Activated naive CD8-positive, alpha-beta T cell treated with anti-CD3 and anti-CD28 coated beads for 36 hours (primary cell): ENCODE measurements around the gene DCP2. TPM values are rescaled to one million over a fixed set of nuclear protein-coding genes. Genes with fewer than 3 reads are reported as not detected.
A peak's percentile ranks its signal among the peaks of the same experiment; 100 is the strongest.

Source experiments
- DNase-seq: peaks from one replicate; pipeline ENCODE4 v3.0.0; 2021
- H3K27ac Mint-ChIP-seq: one replicate; pipeline ENCODE4 v1.8.0; 2022; ENCODE audit warnings: mild to moderate bottlenecking, moderate library complexity, mixed read lengths
- H3K27me3 Mint-ChIP-seq: one replicate; pipeline ENCODE4 v1.8.0; 2022; ENCODE audit warnings: mild to moderate bottlenecking, mixed read lengths
- H3K36me3 Mint-ChIP-seq: one replicate; pipeline ENCODE4 v1.8.0; 2021; ENCODE audit warnings: mild to moderate bottlenecking, mixed read lengths
- H3K4me1 Mint-ChIP-seq: one replicate; pipeline ENCODE4 v1.8.0; 2021; ENCODE audit warnings: mixed read lengths
- H3K4me3 Mint-ChIP-seq: one replicate; pipeline ENCODE4 v1.8.0; 2022; ENCODE audit warnings: mild to moderate bottlenecking, moderate library complexity, mixed read lengths
- H3K9me3 Mint-ChIP-seq: one replicate; pipeline ENCODE4 v1.8.0; 2022; ENCODE audit warnings: mixed read lengths
- total RNA-seq, 2 experiments: library from RNA; stranded (reverse); gene quantifications; one replicate each; pipeline ENCODE4 v1.2.3, GENCODE V29; 2021

The DCP2 gene
- total RNA-seq, 2 experiments from 2014 or later: 78.0 to 78.7 TPM

- Mint-ChIP-seq H3K4me1 (no peaks in the 10 kb centered on the region), H3K4me3 (no peak overlapping the region), H3K9me3 (no peaks in the 10 kb centered on the region), H3K36me3 (no peaks in the 10 kb centered on the region), H3K27me3 (no peaks in the 10 kb centered on the region), H3K27ac (no peak overlapping the region)
- DNase-seq: no peak
Measured at GRCh38 chr5:113040672-113041260, 64.2 kb downstream of the DCP2 start.

DNA sequence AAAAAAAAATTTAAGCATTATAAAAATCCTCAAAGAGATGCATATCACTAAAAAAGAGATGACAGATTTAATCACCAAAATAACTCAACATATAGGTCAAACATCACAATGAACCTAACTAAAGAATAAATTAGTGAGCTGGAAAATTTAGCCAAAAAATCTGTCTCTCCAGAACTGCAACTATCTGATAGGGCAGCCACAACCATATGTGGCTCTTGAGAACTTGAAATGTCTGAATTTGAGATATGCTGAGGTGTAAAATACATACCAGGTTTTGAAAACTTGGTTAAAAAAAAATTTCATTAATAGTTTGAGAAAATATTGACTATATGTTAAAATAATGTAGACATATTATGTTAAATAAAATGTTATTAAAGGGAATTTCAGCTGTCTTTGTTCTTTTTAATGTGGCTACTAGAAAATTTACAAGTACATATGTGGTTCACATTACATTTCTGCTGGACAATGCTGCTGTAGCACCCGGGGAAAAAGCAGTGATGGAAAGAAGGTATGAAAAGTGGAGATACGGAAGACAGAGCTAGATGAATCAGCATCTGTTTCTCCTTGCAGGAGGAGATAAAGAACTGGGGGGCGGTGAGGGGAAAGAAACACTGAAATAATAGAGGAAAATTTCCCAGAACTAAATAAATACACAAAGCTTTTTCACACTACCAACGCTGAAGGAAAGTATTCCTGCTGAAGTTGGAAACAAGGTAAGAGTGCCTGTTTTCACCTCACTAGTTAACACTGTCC lies 66.1 kb downstream of the DCP2 start:
- Mint-ChIP-seq H3K36me3 (no peaks in the 10 kb centered on the region), H3K27ac (no peak overlapping the region), H3K4me1 (no peaks in the 10 kb centered on the region), H3K27me3 (no peaks in the 10 kb centered on the region), H3K4me3 (no peak overlapping the region), H3K9me3 (no peaks in the 10 kb centered on the region)
- DNase-seq: no peak

DNA sequence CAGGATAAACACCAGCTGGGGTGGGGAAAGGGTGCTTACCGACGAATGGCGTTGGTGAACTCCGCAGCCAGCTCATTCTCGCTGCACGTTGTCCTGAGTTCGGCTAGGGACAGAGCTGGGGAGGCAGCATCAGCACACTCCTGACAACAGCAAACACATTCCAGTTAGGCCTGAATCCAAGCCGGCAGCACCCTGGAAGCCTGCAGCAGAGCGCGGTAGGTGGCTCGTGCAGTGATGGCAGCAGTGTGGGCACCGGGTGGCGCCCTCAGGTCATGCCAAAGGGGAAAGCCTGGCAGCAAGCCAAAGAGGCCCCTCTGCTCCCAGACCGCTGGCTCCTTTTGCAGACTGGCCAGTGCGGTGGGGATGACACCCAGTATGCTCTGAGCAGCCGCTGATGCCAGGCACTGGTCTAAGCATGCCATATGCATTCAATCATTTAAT lies 66.9 kb downstream of the DCP2 start:
- no peaks in the 10 kb centered on the region for H3K36me3 Mint-ChIP-seq
- no peak overlapping the region for H3K4me3 Mint-ChIP-seq
- H3K27ac Mint-ChIP-seq: no peak overlapping the region
- H3K27me3 Mint-ChIP-seq: no peaks in the 10 kb centered on the region
- peak; percentile 10 for DNase-seq
- no peaks in the 10 kb centered on the region for H3K4me1 Mint-ChIP-seq
- no peaks in the 10 kb centered on the region for H3K9me3 Mint-ChIP-seq

DNA sequence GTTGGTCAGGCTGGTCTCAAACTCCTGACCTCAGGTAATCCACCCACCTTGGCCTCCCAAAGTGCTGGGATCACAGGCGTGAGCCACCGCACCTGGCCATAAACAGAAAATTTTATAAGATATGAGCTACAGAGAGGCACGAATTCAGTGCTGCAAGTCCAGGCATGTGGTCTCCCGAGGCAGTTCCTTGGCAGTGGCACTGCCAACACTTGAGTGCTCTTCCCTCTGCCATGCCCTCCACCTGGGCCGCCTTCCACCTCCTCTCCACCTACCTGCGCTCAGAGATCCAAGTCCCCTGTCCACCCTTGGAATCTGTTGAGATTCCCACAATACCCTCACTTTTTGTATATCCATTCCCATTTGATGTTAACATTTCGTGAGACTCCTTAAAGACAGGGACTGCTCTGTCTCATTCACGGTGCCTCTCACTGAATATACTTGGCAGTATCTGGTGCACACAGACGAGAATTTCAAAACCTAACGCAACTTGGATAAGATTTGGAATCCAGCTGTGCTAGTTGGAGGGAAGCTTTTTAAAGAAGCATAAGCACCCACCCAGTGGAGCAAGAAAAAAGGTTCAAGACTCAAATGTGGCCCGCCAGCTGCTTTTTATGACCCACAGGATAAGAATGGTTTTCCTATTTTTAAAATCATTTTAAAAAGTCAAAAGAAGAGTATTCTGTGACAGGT lies 68.3 kb downstream of the DCP2 start:
- Mint-ChIP-seq H3K4me1 (no peaks in the 10 kb centered on the region), H3K27ac (no peak overlapping the region), H3K36me3 (no peaks in the 10 kb centered on the region), H3K9me3 (no peaks in the 10 kb centered on the region), H3K27me3 (no peaks in the 10 kb centered on the region), H3K4me3 (no peak overlapping the region)
- no peak for DNase-seq

- H3K27ac Mint-ChIP-seq: no peak overlapping the region
- peaks cover 3% of the 10 kb centered on the region for H3K4me1 Mint-ChIP-seq
- no peaks in the 10 kb centered on the region for H3K27me3 Mint-ChIP-seq
- H3K36me3 Mint-ChIP-seq: no peaks in the 10 kb centered on the region
- no peaks in the 10 kb centered on the region for H3K9me3 Mint-ChIP-seq
- DNase-seq: no peak
- no peak overlapping the region for H3K4me3 Mint-ChIP-seq
Measured at GRCh38 chr5:113047234-113047633, 70.6 kb downstream of the DCP2 start.

DNA sequence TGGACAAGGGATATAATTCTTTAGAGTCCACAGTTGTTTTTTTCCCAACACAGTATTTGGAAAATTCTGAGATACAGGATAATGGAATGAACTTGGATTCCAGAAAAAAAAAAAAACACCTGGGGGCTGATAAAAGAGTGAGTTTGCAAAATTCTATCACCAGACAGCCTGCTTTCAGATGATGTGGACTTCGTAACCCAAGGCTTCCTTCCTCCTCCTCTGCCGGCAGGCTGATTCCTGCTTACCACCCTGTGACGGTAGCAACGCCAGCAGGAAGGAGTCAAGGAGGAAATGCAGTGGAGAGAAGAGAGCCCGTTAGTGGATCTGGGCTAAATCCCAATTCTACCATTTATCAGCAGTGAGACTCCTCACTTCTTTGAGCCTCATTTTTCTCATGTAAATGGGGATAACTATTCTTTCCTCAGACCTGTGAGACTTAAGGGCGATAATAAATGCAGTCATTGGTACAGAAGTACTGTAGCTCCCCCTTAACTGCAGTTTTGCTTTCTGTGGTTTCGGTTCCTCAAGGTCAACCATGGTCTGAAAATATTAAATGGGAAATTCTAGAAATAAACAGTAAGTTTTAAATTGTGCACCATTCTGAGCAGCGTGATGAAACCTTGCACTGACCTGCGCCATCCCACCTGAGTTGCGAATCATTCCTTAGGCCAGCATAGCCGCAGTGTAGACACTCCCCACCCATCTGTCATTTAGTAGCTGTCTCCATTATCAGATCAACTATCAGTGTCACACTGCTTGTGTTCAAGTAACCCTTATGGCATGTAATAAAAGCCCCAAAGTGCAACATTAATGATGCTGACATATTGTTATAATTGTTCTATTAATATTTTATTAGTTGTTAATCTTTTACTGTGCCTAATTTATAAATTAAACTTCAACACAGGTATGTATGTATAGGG lies 71.4 kb downstream of the DCP2 start:
- Mint-ChIP-seq H3K27ac (no peak overlapping the region), H3K4me3 (no peak overlapping the region), H3K9me3 (no peaks in the 10 kb centered on the region), H3K36me3 (no peaks in the 10 kb centered on the region), H3K4me1 (peaks cover 3% of the 10 kb centered on the region), H3K27me3 (no peaks in the 10 kb centered on the region)
- DNase-seq: no peak

DNA sequence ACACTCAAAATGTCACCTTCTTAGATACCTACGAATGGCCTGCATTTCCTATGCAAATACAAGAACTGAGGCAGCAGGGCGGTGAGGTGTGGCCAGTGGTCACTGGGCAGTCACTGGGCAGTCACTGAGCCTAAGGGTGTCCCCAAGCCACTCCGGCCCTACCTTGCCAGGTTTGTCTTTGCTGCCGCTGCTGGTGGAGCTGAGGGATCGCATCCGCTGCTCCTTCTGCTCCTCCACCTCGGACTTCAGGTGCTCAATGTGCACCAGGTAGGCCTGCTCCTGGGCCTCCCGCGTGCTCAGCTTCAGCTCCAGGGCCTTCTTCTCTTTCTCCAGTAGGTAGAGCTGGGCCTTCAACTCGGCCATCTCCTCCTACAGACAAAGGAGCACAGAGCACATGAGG lies 72.3 kb downstream of the DCP2 start:
- Mint-ChIP-seq H3K36me3 (no peaks in the 10 kb centered on the region), H3K4me1 (peaks cover 3% of the 10 kb centered on the region), H3K4me3 (no peak overlapping the region), H3K27me3 (no peaks in the 10 kb centered on the region), H3K9me3 (no peaks in the 10 kb centered on the region), H3K27ac (no peak overlapping the region)
- DNase-seq: no peak

DNA sequence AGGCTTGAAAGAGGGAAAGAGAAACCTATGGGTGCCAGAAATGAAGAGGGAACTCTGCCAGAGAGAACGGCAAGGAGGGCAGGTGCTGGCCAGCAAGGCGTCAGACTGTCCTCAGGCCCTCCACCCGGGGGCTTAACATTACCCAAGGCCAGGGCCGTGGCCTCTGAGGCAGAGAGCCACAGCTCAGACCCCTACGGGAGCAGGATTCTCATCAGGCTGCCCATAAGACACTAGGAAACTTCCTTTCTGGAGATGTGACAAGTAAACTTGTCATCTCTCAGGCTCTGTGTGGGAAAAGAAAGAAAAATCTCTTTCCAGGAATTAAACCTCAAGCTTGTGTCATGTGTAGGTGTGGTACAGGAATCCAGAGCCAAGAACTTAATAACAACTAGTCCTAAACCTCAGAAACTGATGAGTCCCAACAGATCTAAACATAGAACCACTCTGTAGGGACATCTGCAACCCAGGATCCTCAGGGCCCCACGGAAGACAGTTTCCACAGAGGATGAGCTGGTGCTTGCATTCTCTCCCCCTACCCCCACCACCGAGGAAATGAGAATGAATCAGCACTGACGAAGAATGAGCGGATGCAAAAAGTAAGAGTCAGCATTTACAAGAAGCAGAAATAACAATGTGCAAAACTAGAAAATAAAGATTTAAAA lies 74.3 kb downstream of the DCP2 start:
- peaks cover 3% of the 10 kb centered on the region for H3K4me1 Mint-ChIP-seq
- no peak overlapping the region for H3K27ac Mint-ChIP-seq
- no peaks in the 10 kb centered on the region for H3K36me3 Mint-ChIP-seq
- no peaks in the 10 kb centered on the region for H3K9me3 Mint-ChIP-seq
- no peaks in the 10 kb centered on the region for H3K27me3 Mint-ChIP-seq
- no peak overlapping the region for H3K4me3 Mint-ChIP-seq
- no peak for DNase-seq

DNA sequence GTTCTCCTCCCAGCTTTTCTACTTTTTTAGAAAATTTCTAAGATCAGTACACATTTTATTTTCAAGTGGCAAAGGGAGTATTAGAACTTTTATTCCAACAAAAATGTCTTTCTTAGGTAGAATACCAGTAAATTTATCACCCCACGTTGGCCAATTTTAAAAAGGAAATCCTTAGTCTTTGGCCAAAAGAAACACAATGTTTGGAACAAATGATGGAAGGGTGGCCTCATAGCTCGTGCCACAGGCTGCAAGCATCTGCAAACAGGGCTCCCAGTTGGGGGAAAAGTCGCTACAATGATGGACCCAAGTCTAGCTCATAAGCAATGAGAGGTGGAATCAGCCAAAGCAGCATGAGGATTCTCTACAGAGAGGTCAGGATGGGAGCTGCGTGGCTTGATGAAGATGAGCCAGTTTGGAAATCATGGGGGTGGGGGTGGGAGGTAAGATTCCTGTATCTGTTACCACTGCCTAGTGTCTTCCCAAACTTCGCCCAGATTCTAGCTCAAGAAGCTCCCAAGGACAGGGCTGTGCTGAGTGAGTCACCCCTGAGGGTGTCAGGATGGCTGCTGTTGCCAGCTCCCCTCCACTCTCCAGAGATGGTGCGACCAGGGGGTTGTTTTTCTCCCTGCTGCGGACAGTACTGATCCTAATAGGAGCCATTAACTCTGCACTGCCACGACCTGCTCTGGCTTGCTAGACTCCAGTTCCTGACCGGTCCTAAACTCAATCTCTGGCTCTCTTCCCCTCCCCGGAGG lies 75.6 kb downstream of the DCP2 start:
- H3K4me3 Mint-ChIP-seq: no peak overlapping the region
- no peaks in the 10 kb centered on the region for H3K9me3 Mint-ChIP-seq
- peaks cover 3% of the 10 kb centered on the region for H3K4me1 Mint-ChIP-seq

DNA sequence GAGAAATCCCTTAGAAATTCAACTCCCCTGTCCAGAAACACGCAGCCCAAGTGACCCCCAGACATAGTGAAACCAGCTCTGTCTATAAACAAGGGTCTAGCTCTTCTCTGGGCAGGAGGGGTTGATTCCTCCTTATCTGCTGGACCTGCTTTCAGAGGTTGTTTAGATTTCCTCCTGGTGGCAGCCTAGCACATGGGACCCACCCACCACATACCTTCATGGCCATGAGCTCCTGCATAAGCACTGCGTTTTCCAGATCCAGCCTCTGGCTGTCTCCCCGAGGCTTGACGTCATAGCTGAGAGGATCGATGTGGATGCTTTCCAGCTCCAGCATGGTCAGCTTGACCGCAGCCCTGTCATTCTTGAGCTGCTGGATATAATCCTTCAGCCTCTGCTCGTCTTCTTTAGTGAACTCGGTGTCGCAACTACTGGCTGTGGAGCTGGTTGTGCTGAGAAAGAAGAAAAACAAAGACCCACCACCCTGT lies 77.0 kb downstream of the DCP2 start:
- Mint-ChIP-seq H3K27me3 (no peaks in the 10 kb centered on the region), H3K27ac (no peak overlapping the region), H3K4me1 (peaks cover 3% of the 10 kb centered on the region), H3K36me3 (no peaks in the 10 kb centered on the region), H3K4me3 (no peak overlapping the region), H3K9me3 (no peaks in the 10 kb centered on the region)
- no peak for DNase-seq

More for the DNA sequence above, 75.6 kb downstream of the DCP2 start:
- DNase-seq: no peak
- no peaks in the 10 kb centered on the region for H3K36me3 Mint-ChIP-seq
- no peak overlapping the region for H3K27ac Mint-ChIP-seq
- no peaks in the 10 kb centered on the region for H3K27me3 Mint-ChIP-seq

- no peak for DNase-seq
- H3K36me3 Mint-ChIP-seq: no peaks in the 10 kb centered on the region
- H3K27me3 Mint-ChIP-seq: no peaks in the 10 kb centered on the region
- peaks cover 6% of the 10 kb centered on the region for H3K4me1 Mint-ChIP-seq
- H3K4me3 Mint-ChIP-seq: no peak overlapping the region
- no peak overlapping the region for H3K27ac Mint-ChIP-seq
- no peaks in the 10 kb centered on the region for H3K9me3 Mint-ChIP-seq
Measured at GRCh38 chr5:113054899-113055298, 78.3 kb downstream of the DCP2 start.

DNA sequence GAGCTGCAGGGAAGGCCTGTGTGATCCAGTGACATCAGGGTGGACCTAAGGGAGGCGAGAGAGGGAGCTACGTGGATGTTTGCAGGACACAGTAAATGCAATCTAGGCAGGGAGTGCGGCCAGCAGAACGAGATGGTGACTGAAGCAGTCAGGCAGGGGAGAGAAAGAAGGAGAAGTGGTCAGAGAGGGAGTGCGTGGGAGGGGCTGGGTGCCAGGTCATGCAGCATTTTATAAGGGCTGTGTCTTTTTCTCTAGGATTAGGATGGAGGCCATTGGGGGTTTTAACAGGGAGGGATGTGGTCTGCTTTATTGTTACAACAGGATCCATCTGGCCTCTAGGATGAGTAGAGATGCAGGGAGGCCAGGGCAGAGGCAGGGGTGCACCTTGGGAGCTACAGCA lies 80.4 kb downstream of the DCP2 start:
- no peak for DNase-seq
- no peaks in the 10 kb centered on the region for H3K9me3 Mint-ChIP-seq
- H3K27ac Mint-ChIP-seq: no peak overlapping the region
- no peak overlapping the region for H3K4me3 Mint-ChIP-seq
- H3K27me3 Mint-ChIP-seq: no peaks in the 10 kb centered on the region
- no peaks in the 10 kb centered on the region for H3K36me3 Mint-ChIP-seq
- H3K4me1 Mint-ChIP-seq: peaks cover 9% of the 10 kb centered on the region

DNA sequence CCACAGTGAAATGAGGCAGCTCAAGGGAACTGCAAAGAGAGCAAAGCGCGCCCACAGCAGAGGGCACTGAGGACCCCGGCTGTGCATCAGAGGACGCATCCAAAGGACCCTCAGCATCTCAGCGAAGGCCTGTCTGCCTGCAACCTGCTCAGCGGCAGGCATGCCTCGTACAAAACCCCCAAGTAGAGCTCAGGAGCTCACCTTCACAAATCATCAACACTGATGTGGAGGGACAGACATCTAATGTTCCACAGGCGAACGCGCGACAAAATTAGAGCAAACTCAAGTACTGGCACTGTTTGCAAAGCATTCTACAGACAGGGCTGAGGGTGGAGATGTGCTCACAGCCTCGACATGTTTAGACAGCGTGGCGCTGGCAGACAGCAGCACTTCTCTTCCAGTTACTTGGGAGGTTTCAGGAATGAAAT lies 81.0 kb downstream of the DCP2 start:
- H3K27me3 Mint-ChIP-seq: no peaks in the 10 kb centered on the region
- H3K4me1 Mint-ChIP-seq: peaks cover 14% of the 10 kb centered on the region
- no peak overlapping the region for H3K27ac Mint-ChIP-seq
- DNase-seq: no peak
- H3K4me3 Mint-ChIP-seq: no peak overlapping the region
- H3K9me3 Mint-ChIP-seq: no peaks in the 10 kb centered on the region
- H3K36me3 Mint-ChIP-seq: no peaks in the 10 kb centered on the region

- Mint-ChIP-seq H3K4me3 (no peak overlapping the region), H3K27me3 (no peaks in the 10 kb centered on the region), H3K4me1 (peaks cover 20% of the 10 kb centered on the region), H3K9me3 (no peaks in the 10 kb centered on the region), H3K27ac (no peak overlapping the region), H3K36me3 (no peaks in the 10 kb centered on the region)
- no peak for DNase-seq
Measured at GRCh38 chr5:113058269-113058668, 81.7 kb downstream of the DCP2 start.
